ENCODE measurements around the gene RBBP5. TPM values are rescaled to one million over a fixed set of nuclear protein-coding genes. Genes with fewer than 3 reads are reported as not detected.

Gene RBBP5
- total RNA-seq, 4 donors from 2014 or later = 4.9 to 33.7 (median 24.7) TPM

- intact Hi-C loops (cut with DNase I; ENCODE audit: low total_unique reads) = no loop called here
- no peaks in the 10 kb centered on the region for H3K27me3 ChIP-seq
- H3K9me3 ChIP-seq = no peaks in the 10 kb centered on the region
- no peak for DNase-seq
- no peak overlapping the region for H3K27ac ChIP-seq
- no peaks in the 10 kb centered on the region for H3K36me3 ChIP-seq
- no peak overlapping the region for H3K4me3 ChIP-seq
- TF ChIP-seq CTCF (IDR thresholded peaks at IDR 0.05) = no peak
- TF ChIP-seq POLR2A (IDR thresholded peaks at IDR 0.05) = no peak
- H3K4me1 ChIP-seq = no peaks in the 10 kb centered on the region
These were observed 67.8 kb downstream of the RBBP5 start for GRCh38 chr1:205054013-205054412.

GRCh38 chr1:205053296-205053695 lies 68.5 kb downstream of the RBBP5 start:
- Histone ChIP-seq H3K27me3 (no peaks in the 10 kb centered on the region), H3K27ac (no peak overlapping the region), H3K4me3 (no peak overlapping the region), H3K4me1 (no peaks in the 10 kb centered on the region), H3K9me3 (no peaks in the 10 kb centered on the region), H3K36me3 (no peaks in the 10 kb centered on the region)
- TF ChIP-seq CTCF (IDR thresholded peaks at IDR 0.05) = no peak
- no peak for TF ChIP-seq POLR2A (IDR thresholded peaks at IDR 0.05)
- intact Hi-C loops (cut with DNase I; ENCODE audit: low total_unique reads) = no loop called here
- no peak for DNase-seq

DNA sequence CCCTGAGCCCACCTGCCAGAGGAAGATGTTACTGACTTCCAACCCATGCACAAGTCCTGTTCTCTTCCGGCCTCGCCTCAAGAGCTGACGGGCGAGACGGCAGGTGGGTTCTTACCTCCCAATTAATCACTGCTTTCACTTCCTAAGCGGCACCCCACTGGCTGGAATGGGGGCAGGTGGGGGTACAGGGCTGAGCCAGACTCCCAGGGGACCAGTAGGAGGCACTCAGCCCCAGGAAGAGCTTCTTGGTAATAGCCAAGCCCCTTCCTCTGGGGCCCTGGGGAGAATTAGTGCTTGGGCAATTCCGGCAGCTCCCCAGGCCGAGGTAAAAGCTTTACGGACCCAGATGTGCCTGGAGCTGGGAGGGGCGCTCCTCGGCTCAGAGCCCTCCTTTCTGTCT lies 69.1 kb downstream of the RBBP5 start:
- TF ChIP-seq CTCF (IDR thresholded peaks at IDR 0.05) (no peak), POLR2A (IDR thresholded peaks at IDR 0.05) (no peak)
- DNase-seq = no peak
- intact Hi-C loops (cut with DNase I; ENCODE audit: low total_unique reads) = no loop called here
- H3K27me3 ChIP-seq = no peaks in the 10 kb centered on the region
- H3K27ac ChIP-seq = no peak overlapping the region
- H3K9me3 ChIP-seq = no peaks in the 10 kb centered on the region
- no peaks in the 10 kb centered on the region for H3K4me1 ChIP-seq
- H3K4me3 ChIP-seq = no peak overlapping the region
- no peaks in the 10 kb centered on the region for H3K36me3 ChIP-seq

DNA sequence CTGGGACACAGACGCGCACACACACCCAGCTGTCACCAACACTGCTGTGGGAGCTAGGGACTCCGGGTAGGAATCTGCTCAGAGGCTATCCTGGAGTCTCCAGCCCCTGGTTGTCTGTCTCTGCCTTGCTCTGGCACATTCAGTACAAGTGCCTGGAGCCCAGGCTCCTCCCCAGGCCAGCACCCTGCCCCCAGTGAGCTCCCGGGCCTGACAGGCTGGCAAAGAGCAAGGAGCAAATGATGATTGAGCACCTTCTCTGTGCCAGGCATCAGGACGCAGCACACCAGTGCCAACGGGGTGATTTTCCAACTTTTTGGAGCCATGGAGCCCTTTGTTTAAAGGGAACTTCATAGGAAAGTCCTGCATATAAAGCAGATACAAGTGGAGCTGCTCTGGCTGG lies 72.3 kb downstream of the RBBP5 start:
- H3K4me1 ChIP-seq = no peaks in the 10 kb centered on the region
- TF ChIP-seq POLR2A (IDR thresholded peaks at IDR 0.05) (no peak), CTCF (IDR thresholded peaks at IDR 0.05) (no peak)
- H3K4me3 ChIP-seq = no peak overlapping the region
- DNase-seq = no peak
- no peaks in the 10 kb centered on the region for H3K9me3 ChIP-seq
- intact Hi-C loops (cut with DNase I; ENCODE audit: low total_unique reads) = no loop called here
- no peaks in the 10 kb centered on the region for H3K27me3 ChIP-seq
- H3K27ac ChIP-seq = no peak overlapping the region
- no peaks in the 10 kb centered on the region for H3K36me3 ChIP-seq

GRCh38 chr1:205048382-205048781 lies 73.4 kb downstream of the RBBP5 start:
- no peak overlapping the region for H3K4me3 ChIP-seq
- no peaks in the 10 kb centered on the region for H3K36me3 ChIP-seq
- no peaks in the 10 kb centered on the region for H3K27me3 ChIP-seq
- intact Hi-C loops (cut with DNase I; ENCODE audit: low total_unique reads) = no loop called here
- H3K9me3 ChIP-seq = no peaks in the 10 kb centered on the region
- TF ChIP-seq POLR2A (IDR thresholded peaks at IDR 0.05) = no peak
- no peak for TF ChIP-seq CTCF (IDR thresholded peaks at IDR 0.05)
- H3K27ac ChIP-seq = no peak overlapping the region
- DNase-seq = no peak
- no peaks in the 10 kb centered on the region for H3K4me1 ChIP-seq

Data from uterus (tissue), 4 donors.